ENCODE results near the gene AMMECR1.
A peak's percentile ranks its signal among the peaks of the same experiment; 100 is the strongest.
"Not testable (repeated sequence)": the region's sequence is repeated elsewhere in the genome, so short reads cannot be mapped to it uniquely, and the experiment has no call there.

The AMMECR1 gene

DNA sequence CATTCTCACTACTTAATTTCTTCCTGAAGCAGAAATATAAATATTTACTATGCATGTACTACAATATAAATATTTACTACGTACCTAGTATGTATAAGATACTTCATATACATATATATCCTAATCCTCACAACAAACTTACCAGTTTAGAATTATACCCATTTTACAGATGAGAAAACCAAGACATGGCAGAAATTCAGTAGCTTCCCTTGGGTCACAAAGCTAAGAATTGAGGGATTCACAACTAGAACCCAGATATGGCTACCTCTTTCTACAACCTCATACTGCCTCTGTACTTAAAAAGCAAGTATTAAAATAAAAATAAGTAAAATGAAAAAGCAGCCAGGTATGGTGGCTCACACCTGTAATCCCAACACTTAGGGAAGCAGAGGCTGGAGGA, 65.9 kb downstream of the AMMECR1 start:
- DNase-seq: no peak

- no peak for DNase-seq
Observed at GRCh38 chrX:110251526-110251925, 66.4 kb downstream of the AMMECR1 start.

DNA sequence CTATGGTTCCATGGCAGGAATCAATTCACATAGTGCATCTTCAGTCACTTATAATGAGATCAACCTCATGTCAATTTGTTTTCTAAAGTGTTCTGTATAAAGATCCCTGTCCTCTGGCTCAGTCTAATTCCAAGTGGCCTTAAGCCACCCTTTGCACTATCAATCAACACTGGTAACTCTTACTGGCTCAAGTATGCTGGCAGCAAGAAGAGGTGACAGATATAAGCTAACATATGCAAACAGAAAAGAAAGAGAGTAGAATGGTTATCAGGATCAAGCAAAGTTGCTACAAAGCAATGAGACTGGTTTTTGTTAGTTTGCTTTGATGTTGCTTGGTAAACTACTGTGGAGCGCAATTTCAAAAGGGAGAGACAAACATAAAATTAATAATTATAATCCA, 67.0 kb downstream of the AMMECR1 start:
- DNase-seq: no peak

DNA sequence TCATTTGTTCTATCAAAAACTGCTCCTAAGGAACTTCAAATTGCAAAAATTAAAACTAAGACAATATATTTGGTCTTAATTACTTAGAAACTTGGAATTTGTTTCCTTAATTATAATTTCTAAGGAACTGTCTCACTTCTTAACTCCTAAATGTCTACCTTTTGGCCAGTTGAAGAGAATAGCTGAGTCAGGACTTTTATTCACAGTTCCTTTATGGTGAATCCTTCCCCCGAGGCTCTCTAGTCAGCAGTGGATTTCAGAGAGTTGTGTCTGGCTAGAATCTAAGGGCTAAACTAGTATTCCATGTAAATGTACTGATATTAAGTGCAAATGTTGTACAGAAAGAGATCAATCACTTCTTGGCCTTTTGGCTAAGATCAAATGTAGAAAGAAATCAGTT, 69.3 kb downstream of the AMMECR1 start:
- DNase-seq: no peak

DNA sequence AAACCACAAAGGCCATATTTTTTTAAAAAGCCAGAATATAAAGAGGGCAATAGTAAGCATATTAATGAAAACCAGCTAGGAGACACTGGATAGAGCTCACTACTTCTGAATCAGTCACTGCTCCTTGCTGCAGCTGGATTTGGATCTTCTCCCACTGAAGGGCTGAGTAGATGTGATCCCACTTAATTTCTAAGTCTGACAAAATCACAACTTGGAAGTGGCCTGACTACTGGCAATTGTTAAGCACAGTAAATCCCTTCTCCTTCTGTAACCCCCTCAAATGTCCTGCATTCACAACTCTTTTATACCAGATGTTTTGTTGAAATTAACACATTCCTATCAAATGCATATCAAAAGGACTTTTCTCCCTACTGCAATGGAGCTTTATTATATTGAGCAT, 72.9 kb downstream of the AMMECR1 start:
- no peak for DNase-seq

DNA sequence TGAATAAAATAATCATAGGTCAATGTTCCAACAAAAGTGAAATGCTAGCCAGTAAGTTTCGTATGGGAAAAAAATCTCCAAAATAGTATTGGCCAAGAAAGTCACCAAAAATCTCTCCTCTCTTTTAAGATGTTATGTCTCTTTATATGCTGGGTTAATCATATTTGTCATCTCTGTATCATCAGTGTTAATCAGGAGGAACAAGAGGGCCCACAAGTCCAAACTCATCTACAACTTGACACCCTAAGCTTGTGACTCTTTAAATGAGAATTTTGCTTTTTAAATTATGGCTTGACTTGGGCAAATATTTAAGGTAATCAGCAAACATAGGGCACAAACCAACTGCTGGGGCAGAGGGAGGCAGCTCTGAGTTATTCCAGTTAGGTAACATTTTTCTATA, 75.5 kb downstream of the AMMECR1 start:
- DNase-seq: no peak

- no peak for DNase-seq
Observed at GRCh38 chrX:110241816-110242215, 76.1 kb downstream of the AMMECR1 start.

DNA sequence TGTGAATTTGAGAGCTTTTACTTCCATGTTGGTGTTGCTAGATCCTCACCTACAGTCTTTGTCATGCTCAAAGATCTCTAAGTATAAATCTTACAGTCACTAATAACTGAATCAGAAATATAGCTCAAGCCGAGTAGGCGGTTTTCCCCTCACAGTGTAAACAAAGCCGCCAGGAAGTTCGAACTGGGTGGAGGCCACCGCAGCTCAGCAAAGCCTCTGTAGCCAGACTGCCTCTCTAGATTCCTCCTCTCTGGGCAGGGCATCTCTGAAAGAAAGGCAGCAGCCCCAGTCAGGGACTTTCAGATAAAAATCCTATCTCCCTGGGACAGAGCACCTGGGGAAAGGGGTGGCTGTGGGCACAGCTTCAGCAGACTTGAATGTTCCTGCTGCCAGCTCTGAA, 79.6 kb downstream of the AMMECR1 start:
- peak; percentile 31 for DNase-seq

DNA sequence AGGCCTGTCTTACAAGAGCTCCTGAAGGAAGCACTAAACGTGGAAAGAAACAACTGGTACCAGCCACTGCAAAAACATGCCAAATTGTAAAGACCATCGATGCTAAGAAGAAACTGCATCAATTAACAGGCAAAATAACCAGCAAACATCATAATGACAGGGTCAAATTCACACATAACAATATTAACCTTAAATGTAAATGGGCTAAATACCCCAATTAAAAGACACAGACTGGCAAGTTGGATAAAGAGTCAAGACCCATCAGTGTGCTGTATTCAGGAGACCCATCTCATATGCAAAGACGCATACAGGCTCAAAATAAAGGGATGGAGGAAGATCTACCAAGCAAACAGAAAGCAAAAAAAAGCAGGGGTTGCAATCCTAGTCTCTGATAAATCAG, 86.4 kb downstream of the AMMECR1 start:
- DNase-seq: not testable (repeated sequence)

DNA sequence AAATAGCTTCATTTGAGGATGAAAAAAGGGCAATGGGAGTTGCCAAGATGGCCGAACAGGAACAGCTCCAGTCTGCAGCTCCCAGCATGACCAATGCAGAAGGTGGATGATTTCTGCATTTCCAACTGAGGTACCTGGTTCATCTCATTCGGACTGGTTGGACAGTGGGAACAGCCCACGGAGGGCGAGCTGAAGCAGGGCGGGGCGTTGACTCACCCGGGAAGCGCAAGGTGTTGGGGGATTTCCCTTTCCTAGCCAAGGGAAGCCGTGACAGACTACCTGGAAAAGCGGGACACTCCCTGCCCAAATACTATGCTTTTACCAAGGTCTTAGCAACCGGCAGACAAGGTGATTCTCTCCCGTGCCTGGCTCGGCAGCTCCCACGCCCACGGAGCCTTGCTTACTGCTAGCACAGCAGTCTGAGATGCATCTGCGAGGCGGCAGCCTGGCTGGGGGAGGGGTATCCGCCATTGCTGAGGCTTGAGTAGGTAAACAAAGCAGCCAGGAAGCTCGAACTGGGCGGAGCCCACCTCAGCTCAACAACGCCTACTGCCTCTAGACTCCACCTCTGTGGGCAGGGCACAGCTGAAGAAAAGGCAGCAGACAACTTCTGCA, 88.3 kb downstream of the AMMECR1 start:
- peak; percentile 79 for DNase-seq

- no peak for DNase-seq
Observed at GRCh38 chrX:110228453-110228852, 89.4 kb downstream of the AMMECR1 start.

DNA sequence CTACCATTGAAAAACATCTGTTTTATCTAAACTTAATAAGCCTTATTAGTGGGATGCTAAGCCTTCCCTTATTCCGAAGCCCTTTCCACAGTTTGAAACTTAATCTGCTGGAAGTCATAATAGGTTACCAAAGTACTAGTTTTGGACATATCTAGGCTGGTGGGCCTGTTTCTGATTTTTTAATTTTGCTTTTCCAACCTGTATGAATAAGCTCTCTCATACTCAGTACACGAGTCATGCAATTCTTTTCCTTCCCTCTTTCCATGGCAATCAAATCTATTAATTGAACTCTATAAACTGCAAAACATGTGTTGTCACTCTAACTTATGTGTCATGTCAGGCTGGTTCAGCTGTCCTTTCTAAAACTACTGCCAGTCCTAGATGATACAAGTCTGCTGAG, 91.0 kb downstream of the AMMECR1 start:
- no peak for DNase-seq

DNA sequence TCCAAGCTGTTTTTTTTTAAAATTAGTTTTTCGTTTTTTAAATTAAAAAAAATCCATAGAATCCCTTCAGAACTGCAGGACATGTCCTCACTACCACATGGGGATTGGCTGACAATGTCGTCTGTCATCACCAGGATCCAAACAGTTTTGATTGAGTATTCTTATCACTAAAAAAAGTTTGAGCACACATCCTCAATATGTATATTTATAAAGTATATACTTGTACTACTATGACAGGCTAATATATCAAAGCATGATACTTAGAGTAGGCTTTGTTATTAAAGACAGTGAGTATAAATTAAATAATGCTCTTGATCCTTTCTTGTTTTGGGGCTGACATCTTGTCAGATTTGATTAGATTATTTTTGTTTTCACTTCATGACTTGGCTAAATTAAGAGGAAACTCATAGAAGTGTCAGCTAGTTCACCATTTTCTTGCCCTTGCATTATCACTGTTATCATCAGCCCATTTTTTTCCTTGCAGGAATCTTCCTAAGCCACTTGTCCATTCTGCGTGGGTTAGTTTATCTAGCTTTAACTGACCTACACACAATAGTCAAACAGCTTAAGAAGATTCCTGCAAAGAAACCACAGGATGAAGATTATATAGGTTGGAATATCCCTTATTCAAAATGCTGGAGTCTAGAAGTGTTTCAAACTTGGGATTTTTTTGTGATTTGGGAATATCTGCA, 92.8 kb downstream of the AMMECR1 start:
- no peak for DNase-seq

DNA sequence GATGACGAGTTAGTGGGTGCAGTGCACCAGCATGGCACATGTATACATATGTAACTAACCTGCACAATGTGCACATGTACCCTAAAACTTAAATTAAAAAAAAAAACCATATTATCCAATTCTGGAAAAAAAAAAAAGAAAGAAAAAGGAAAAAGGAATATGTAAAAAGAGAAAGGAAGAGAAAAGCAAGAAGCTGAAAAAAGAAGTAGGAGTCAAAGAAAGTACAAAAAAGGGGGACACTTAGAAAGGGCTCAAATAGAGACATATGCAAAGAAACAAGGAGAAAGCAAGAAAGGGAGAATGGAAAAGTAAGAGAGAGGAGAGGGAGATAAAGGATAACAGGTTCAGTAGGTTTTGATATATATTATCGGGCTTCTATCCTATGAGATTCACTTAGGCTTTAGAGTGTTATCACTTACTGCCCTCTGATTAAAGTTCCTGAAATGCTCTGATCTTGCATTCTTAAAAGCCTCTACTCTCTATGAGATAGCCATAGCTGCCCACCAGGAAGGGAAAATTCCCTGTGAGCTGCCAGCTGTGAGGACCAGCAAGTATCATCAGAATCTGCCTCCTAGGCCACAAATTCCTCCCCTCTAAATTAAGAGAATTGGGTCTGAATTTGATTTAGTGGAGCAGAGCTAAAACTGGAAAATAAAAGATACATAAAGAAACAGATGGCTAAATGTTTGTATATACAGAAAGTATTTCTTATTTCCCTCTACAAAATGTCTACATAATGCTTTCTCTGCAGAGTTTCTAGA, 95.2 kb downstream of the AMMECR1 start:
- no peak for DNase-seq

DNA sequence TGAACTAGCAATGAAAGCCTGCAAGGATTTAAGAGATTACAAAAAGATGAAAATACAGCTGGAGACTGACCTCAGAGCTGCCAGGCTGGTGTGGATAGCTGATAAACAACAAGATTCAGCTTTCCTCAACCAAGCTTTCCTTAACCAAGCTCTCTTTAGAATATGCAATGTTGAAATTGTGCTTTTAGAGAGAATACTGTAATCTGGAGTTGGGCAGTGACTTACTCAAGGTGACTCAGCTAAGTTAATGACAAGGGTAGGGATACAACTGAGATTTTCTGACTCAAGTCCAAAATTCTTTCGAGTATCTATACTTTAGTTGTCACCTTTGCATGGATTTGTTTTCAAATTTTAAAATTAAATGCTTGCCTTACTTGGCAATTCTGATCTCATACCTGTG, 98.0 kb downstream of the AMMECR1 start:
- no peak for DNase-seq

DNA sequence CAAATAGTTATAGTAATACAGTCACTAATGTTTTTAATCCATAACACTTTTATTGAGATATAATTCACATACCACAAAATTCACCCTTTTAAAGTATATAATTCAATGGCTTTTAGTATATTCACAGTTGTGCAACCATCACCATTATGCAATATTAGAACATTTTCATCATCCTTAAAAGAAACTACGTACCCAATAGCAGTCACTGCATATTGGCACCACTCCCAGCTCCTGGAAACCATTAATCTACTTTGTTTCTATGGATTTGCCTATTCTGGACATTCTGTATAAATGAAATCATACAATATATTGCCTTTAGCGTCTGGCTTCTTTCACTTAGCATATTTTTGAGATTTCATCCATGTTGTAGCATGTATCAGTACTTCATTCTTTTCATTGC, 99.3 kb downstream of the AMMECR1 start:
- no peak for DNase-seq

DNA sequence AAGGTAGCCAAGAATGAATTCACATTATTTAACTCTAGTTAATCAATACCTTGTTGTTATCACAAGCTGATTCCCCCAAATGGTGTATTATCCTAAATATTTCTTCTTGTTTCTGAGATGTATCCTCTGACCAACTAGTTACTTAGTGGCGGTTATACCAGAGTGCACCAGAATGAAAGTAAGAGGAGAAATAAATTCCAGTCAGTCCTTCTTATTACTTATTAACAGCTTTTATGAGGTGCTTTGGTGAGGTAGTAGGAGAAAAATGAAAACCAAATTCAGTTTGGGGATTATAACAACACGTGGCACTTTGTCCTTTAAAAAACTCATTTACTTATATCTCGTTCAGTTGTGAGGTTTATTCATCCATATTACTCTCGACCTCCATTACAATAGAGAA, 101.9 kb downstream of the AMMECR1 start:
- no peak for DNase-seq

DNA sequence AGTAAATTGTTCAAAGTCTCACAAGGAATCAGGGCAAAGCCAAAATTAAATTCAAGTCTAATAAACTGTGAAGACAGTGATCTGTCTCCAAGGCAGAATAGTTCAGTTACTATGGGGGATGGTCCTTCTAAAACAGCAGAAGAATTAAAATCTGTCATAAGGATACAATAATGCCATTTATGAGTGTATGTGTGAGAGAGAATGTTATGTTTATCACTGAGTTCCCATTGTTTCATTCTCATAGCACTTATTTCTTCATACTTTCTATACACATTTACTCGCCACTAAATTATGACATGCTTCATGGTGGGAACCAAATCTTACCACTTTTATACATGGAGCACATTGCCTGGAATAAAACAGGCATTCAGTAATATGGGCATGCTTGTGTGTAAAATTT, 102.5 kb downstream of the AMMECR1 start:
- DNase-seq: no peak

DNA sequence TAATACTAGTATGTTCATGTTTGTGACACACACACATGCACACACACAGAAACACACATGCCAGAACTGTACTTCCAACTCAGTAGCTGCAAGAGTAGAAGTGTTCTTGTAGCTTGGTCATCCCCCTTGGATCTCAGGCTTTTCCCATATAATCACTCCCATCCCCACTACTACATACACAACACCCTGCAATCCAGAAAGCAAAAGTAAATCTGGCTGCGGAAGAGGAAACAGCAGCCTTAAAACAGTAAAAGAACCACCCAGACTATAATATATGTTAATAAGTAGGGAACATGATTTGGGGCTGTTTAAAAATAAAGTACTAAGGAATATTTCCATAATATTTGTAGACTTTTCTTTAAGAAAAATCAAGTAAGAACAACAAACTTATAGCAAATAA, 103.2 kb downstream of the AMMECR1 start:
- DNase-seq: no peak

- DNase-seq: no peak
Observed at GRCh38 chrX:110213183-110213582, 104.7 kb downstream of the AMMECR1 start.

GRCh38 chrX:110212299-110212698, 105.6 kb downstream of the AMMECR1 start:
- no peak for DNase-seq

DNA sequence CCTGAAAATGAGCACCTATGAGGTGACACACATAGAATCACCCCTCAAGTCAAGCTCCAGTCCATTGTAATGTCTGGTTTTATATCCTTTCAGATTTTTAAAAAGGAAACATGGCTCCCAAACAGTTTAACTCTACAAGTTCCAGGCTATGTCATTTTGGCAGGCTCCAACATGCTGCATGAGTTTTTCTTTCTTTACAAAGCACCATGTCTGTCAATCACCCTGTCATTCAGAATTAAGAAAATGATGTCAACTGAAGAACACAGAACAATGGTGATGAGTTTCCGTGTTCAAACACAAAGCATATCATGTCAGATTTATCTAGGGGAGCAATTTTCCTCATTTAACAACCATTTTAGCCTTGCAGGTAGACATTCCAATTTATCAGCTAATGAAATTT, 106.5 kb downstream of the AMMECR1 start:
- DNase-seq: no peak

DNA sequence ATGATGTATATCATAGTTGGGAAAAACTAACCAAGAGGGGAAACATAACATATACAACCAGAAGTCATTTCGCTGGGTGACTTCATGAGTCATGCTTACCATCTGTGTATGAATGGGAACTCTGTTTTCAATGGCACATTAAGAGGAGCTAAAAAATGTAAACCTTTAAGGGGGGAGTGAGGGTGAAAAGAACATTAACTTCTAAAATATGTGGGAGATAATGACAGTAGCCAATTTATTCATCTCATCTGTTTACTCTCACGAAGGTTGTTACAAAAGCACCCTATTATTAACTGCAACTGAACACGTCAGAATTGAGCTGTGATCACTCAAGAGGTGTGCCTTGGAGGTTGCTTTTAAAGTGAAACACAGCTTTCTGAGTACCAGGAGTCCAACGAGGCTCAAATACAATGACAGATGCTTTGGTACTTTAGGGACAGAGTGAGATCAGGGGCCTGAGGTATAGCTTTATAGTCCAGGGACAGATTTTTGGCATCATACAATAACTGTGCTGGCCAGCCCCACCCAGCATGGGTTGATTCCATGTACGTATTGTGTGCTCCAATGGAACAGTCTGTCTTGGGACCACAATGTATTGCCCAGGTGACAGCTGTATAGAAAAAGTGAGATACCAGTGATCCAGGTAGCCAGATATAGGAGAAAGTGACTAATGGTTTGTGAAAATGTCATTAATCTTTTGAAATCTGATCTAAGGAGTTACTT, 107.3 kb downstream of the AMMECR1 start:
- DNase-seq: no peak

- DNase-seq: no peak
Observed at GRCh38 chrX:110208092-110208491, 109.8 kb downstream of the AMMECR1 start.
